ENCODE data around the gene TSEN2.

The TSEN2 gene

GRCh38 chr3:12553921-12554391 is 69.7 kb downstream of the TSEN2 start:
- in situ Hi-C loops (cut with HindIII; ENCODE audit: low sequenced_read_pairs) = no loop called here
- peak overlapping the region; percentile 49 for H3K4me3 ChIP-seq (ENCODE audit: low read depth, low read length)
- TF ChIP-seq CTCF (IDR thresholded peaks at IDR 0.05; ENCODE audit: low read depth, low read length) = no peak
- DNase-seq (ENCODE audit: low read depth, low spot score) = peak; percentile 33

GRCh38 chr3:12556314-12556689 is 72.0 kb downstream of the TSEN2 start:
- no peak for TF ChIP-seq CTCF (IDR thresholded peaks at IDR 0.05; ENCODE audit: low read depth, low read length)
- in situ Hi-C loops (cut with HindIII; ENCODE audit: low sequenced_read_pairs) = no loop called here
- peak overlapping the region; percentile 80 for H3K4me3 ChIP-seq (ENCODE audit: low read depth, low read length)
- no peak for DNase-seq (ENCODE audit: low read depth, low spot score)

GRCh38 chr3:12556690-12557472 is 72.6 kb downstream of the TSEN2 start, which contains the start of gene MKRN2:
MKRN2 (plus strand) TSS chr3:12557087; CDS start chr3:12557151, 64 bp downstream.
- in situ Hi-C loops (cut with HindIII; ENCODE audit: low sequenced_read_pairs) = no loop called here
- TF ChIP-seq CTCF (IDR thresholded peaks at IDR 0.05; ENCODE audit: low read depth, low read length) = no peak
- peak within 1 kb of the TSS; percentile 80 for H3K4me3 ChIP-seq (ENCODE audit: low read depth, low read length)
- DNase-seq (ENCODE audit: low read depth, low spot score) = peak; percentile 86

- DNase-seq (ENCODE audit: low read depth, low spot score) = peak; percentile 43
- no peak for TF ChIP-seq CTCF (IDR thresholded peaks at IDR 0.05; ENCODE audit: low read depth, low read length)
- in situ Hi-C loops (cut with HindIII; ENCODE audit: low sequenced_read_pairs) = no loop called here
- peak overlapping the region; percentile 80 for H3K4me3 ChIP-seq (ENCODE audit: low read depth, low read length)
Observed at GRCh38 chr3:12557473-12558100, 73.3 kb downstream of the TSEN2 start.

GRCh38 chr3:12558706-12559105 is 74.4 kb downstream of the TSEN2 start:
- TF ChIP-seq CTCF (IDR thresholded peaks at IDR 0.05; ENCODE audit: low read depth, low read length) = no peak
- in situ Hi-C loops (cut with HindIII; ENCODE audit: low sequenced_read_pairs) = no loop called here
- DNase-seq (ENCODE audit: low read depth, low spot score) = no peak
- peak overlapping the region; percentile 80 for H3K4me3 ChIP-seq (ENCODE audit: low read depth, low read length)

GRCh38 chr3:12559520-12559919 is 75.2 kb downstream of the TSEN2 start:
- no peak overlapping the region for H3K4me3 ChIP-seq (ENCODE audit: low read depth, low read length)
- TF ChIP-seq CTCF (IDR thresholded peaks at IDR 0.05; ENCODE audit: low read depth, low read length) = no peak
- no peak for DNase-seq (ENCODE audit: low read depth, low spot score)
- in situ Hi-C loops (cut with HindIII; ENCODE audit: low sequenced_read_pairs) = no loop called here

All from astrocyte of the spinal cord (primary cell).